Measurements from ENCODE around the gene GABRA5.

Gene GABRA5

DNA sequence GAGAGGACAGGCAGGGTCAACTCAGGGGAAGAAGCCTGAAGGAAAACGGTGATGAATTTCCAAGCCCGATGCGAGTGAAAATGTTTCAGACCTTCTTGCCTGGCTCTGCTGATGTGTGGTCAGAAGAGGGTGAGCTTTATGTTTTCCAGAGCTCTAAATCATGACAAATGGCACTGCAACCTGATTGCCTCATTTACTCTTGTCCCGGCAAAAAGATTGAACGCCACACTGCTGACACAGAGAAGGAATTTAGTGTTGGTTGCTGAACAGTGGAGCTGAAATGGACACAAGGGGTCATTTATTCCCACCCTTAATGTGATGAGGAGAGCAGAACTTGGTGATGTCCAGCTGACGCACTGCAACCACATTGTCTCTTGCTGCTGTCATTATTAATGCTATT lies 68.0 kb downstream of the GABRA5 start:
- no peak for DNase-seq

DNA sequence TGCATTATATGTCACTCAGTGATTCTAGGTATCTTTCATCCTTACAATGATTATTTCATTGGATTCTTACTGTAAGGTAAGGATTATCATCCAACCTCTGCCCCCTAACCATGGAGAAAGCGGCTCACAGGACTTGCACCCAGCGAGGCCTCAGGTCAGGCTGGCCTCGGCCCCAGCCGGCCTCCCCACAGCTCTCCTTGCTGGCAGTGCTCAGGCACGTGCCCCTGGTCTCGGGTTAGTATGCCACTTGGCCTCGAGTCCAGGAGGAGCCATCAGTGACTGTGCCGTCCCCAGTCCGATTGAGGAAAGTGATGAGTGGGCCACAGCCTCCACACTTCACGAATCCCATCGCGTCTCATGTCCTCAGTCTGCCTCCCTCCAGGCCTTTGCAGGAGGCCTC lies 68.5 kb downstream of the GABRA5 start:
- no peak for DNase-seq

DNA sequence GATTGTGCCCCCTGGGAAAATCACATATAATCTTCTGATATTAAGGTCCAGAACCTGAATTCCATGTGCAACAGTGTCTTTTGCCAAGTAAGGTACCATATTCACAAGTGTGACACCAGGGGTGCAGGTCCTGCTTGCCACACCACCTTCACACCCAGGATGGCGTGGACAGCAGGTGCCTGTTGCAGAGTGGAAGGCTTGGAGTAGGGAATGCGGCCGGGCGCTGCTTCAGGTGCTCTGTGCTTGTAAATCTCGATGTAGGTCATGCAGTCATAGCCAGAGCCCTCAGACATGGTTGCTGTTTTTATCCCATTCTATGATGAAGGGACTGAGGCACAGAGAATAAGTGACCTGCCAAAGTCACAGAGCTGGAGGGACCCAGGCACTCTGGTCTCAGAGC lies 69.6 kb downstream of the GABRA5 start:
- DNase-seq = no peak

DNA sequence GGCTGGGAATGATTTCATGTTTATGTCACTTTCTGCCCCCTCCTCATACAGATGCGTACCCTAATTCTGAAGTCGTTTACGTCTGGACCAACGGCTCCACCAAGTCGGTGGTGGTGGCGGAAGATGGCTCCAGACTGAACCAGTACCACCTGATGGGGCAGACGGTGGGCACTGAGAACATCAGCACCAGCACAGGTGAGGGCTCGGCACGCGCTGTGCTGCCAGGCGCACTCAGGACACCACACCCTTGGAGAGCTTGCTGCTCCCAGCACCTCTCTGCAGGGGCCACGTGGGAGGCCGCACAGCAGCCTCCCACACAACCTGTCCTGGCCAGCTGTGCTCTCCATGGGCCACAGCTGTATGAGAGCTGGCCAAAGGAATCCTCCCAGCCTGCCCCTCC lies 70.3 kb downstream of the GABRA5 start:
- no peak for DNase-seq

DNA sequence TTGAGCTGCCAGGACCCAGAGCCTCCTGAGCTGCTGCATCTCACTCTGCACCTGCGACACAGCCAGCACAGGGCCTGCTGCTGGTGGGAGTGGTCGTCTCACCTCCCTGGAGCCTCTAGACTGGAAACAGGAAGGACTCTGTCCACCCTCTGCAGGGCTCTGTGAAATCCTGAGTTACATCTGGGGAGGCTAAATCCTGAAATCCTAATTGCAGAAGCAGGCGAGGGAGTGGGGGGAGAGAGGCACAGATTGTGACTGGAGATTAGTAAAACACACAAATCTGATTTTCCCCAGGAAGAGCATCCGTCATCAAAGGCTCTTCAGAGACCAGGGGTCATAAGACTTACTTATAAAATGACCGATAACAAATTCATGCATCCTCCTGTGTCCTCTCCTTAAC lies 72.5 kb downstream of the GABRA5 start:
- DNase-seq = no peak

DNA sequence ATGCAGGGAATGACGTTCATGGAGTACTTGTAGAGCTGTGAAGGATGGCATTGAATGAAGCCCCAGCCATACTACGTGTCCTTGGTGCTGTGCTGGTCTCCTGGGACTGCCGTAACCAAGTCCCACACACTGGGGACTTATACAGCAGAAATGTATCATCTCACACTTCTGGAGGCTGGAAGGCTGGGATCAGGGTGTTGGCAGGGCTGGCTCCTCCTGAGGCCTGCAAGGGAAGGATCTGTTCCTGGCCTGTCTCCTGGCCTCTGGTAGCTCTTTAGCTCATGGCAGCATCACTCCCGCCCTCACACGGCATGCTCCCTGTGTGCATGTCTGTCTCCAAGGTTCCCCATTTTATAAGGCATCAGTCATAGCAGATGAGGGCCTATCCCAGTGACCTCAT lies 74.6 kb downstream of the GABRA5 start:
- DNase-seq = no peak

DNA sequence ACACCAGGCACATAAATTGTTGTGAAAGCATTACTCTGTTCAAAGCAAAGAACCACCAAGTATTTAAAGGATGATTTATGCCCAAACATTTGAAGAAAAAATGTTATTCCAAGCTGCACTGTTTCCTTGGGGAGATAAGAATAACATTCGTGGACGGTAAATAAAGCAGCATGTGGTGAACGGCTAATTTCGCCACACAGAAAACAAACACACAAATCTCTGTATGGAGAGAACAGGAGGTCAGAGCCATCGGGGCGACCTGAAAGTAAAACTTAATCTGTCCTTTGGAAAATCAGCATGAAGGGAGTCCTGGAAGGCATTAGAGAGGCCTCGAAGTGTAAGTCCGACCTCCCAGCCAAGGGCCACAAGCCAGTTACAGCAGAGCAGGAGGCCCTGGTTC lies 77.0 kb downstream of the GABRA5 start:
- no peak for DNase-seq

DNA sequence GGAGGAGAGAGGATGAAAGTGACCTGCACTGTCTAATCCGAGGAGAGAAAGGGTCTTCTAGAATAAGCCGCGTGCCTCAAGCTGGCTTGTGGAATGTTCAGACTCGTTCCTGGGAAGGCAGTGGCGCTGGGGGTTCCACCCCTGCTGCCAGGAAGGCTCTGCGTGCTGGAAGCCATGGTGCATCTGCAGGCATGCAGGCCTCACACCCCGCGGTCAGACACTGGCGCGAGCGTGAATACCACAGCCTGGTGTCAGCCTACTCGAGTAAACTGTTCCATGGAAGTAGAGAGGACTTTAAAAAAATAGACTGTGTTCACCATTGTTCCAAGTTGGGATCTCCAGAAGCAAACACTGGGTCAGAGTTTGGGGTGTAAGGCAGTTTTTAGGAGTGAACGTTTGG lies 78.2 kb downstream of the GABRA5 start:
- no peak for DNase-seq

DNA sequence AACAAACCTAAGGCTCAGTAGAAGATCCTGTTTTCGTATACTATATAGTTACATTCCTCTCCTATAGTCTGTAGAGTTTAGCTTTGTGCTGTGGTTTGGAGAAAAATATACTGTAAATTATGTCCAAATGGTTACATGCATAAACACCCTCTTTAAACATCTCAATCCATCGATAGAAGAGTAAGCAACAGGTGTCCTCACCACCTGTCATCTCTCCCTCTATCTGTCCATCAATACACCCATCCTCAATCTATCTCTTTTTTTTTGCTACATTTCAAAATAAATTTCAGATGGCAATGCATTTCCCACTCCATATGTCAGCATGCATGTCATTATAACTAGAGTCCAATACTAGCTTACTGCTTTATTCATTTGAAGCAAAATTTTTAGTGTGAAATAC lies 83.1 kb downstream of the GABRA5 start:
- DNase-seq = no peak

DNA sequence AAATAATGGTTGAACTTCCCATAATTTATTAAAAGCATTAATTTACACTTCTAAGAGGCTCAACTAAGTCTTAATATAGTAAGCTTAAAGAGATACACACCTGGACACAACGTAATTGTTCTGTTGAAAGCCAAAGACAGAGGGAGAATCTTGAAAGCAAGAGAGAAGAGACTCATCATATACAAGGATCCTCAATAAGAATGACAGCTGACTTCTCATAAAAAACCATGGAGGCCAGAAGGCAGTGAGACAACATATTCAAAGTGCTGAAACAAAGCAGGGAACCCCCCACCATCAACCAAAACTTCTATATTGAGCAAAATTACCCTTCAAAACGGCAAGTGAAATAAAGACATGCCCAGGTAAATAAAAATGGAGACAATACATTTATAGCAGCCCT lies 87.5 kb downstream of the GABRA5 start:
- no peak for DNase-seq

DNA sequence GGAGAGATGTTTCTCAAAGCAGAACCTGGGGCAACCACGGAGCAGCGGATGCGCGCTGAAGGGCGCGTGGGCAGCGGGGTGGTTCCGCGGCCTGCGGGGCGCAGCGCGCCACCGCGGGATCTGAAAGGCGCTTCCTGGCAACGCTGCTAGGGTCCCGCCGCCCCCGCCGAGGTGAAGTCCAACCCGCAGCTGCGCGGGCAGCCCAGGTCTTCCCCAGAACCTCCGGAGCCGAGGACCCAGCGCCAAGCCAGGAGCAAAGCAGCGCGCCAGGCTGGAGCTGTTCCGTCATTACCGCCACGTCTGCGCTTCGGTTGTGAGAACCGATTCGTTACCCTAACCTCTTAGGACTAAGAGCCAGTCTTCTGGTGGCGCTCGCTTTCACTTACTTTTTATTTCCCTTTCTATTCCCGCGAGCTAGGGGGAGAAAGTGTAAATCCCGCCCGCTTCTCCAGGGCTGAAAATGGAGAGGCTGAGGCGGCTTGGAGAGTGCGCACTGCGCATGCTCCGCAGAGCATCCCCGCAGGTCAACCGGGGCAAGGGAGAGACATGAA lies 100.9 kb downstream of the GABRA5 start:
- DNase-seq = no peak

DNA sequence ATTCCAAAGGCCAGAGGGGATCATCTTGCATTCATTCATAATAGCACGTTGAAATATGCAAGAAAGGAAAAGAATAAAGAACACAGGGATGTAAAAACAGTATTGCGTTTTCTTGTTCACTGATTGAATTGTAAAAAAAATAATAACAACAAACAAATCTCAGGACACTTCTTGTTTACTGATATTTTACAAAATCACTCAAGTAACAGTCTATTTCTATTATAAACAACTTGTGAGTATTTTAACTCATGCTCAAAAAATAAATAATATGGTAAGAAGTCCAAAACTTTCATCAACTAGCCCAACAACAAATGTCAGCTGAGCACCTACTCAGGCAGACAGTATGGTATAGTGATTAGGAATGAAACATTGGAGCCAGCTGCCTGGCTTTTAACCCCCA lies 101.9 kb downstream of the GABRA5 start:
- no peak for DNase-seq

DNA sequence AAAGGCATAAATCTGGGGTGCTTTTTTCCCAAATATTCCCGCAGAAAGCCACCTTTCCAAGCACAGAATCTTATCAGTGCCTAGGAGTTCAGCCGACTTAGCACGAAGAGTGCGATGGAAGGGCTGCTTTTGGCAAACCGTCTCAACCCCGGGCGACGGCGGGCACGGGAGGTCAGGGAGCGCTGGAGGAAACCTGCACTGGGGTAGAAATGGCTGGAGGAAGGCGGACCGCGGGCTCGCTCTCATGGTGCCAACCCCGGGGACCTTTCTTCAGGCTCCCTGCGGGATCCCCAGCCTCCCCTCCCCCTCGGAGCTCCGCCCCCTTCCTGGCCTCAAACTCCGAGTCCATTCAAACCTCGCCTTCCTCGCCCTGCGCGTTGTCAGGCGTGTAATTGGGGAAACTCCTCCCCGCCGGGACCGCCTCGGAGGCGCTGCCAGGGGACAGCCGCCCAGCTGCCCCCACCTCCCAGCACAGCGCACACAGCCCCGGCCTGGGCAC lies 103.9 kb downstream of the GABRA5 start, which contains the start of gene GABRG3:
GABRG3 (plus strand) TSS at position 470 of the 499 bp plus-strand sequence.
- no peak for DNase-seq

DNA sequence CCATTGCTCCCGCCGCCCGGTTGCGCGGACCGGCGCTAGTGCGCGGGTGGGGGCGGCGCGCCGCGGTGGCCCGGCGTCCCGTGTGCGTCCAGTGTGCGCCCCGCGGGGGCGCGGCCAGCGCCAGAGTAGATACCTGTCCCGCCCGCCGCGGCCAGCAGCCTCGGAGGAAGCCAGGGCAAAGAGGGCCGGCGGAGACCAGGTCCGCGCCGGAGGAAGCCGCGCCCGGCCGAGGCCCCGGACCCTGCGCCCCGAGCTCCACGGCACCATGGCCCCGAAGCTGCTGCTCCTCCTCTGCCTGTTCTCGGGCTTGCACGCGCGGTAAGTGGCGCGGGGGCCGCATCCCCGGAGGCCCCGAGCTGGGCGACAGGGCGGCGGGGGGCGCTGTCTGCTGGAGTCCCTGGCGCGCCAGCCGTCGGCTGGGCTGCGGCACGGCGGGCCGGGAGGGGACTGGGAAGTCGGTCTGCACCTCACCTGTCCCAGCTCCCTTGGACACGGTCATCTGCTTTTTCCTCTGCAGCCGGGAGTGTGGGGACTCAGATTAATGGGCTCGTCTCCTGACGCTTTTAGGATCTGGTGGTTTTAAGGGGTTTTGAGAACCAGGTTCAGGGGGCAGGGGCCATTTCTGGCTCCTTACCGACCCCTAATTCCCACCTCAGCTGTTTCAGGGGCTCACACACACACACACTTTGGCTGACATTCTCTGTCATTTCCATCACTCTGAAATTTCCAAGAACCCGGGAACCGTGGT lies 104.6 kb downstream of the GABRA5 start:
- DNase-seq = no peak

DNA sequence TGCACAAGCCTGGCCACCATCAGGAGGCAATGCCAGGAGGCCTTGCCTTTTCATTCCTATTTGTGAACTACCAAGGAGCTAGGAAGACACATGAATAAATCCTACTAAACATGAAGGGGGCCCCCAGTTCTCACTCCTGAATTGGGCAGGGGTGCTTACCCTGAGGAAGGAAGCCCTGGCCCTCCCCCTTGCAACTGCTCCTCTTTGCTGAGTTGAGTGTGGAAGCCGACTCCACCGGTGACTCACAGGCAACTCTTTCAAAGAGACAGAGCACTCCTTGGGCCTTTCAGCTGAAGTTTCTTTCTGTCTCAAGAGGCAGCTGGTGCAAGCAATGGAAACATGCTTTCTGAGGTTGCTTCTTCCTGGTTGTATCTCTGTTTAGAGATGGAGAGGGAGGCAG lies 105.8 kb downstream of the GABRA5 start:
- no peak for DNase-seq

DNA sequence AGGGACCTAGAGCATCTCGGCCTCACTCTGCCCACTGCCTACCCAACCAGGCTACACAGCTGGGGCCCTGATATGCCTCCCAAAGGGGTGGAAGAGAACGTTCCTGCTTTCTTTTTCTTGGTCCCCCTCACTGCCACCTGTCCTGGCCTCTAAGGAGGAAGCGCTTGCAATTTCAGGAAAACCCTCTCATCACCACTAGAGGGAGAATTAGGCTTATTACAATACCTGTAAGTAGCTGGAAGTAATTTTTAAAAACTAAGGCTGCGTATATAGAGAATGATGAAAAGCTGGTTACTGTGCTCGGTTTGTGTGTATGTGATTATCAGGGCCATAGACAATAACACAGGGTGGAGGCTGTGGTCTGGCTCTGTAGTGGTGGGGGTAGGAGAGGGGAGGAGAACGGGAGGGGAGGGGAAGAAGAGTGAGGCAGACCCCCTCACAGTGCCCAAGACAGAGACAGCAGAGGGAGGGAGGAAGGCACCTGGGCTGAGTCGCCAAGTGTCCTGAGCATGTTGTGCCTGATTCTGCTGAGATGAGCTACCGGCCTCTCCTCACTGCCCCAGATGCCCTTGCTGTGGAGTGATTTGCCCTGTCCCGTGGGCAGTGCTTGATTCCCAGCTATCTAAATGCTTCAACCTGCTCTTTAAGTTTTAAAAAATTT lies 107.4 kb downstream of the GABRA5 start:
- DNase-seq = no peak

DNA sequence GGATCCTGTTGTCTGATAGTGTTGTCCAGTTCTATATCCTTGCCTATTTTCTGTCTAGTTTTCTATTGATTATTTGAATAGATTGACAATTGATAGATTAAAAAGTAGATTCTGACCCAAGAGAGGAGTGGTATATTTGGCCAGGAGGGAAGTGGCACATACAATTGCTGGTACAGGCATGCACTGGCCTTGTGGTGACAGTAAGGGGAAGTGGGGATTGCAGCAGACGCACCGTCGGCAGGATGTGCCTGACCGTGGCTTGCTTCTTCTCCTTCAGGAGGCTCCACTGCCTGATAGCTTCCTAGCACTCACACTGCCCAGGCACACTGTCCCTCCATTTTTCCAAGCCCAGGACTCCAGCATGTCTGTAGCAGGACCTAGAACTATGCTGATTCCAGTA lies 114.6 kb downstream of the GABRA5 start:
- DNase-seq = no peak

DNA sequence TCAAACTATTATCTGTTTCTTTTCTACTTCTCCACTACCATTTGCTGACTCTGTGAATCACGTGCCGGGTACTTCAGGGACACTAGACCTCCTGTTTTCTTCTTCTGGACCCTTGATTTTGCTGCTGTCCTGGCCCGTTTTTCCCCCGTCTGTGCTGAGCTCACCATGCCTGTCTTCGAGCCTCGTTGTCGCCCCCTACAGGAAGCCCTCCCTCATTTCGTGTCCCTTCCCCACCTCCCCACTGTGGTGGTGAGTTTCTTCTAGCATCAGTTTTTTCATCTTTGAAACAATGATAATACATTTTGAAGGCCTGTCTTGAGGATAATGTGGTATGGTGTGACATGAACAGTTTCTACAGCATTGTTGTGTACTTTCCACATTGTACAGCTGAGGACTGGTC lies 117.0 kb downstream of the GABRA5 start:
- DNase-seq = no peak

DNA sequence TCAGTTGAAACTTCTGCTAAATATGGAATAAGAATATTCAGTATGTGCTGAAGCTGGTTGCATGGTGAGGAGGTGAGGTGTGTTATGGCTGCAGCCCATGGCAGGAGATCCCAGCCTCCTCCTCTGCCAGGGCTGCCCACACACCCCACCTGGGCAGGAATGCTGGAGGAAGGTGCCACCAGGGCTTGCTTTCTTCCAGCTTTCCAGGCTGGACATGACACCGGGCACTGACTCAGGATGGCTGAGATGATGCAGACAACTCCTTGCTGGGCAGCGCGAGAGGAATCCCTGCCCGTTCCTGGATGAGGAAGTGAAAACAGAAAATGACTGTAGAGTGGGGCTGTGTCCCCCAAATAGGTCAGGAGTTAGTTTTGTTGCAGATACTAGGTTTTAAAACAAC lies 118.2 kb downstream of the GABRA5 start:
- no peak for DNase-seq

DNA sequence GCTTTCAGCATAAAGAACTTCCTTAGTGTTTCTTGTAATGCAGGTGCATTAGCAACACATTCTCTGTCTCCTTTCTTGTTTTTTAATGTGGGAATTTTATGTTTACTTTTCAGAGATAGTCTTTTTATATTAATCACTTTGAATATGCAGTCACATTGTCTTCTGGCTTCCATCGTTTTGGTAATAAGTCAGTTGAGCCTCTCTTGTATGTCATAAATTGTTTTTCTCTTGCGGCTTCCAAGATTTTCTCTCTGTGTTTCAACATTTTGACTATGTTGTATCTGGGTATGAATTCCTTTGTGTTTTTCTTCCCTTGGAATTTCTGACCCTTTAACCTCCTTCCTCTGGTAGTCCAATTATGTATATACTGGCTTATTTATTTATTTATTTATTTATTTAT lies 129.4 kb downstream of the GABRA5 start:
- DNase-seq = no peak
